HG02623 (cell line): ENCODE measurements around the gene PLAAT5.
A peak's percentile ranks its signal among the peaks of the same experiment; 100 is the strongest.
"Not testable (repeated sequence)": the region's sequence is repeated elsewhere in the genome, so short reads cannot be mapped to it uniquely, and the experiment has no call there.

Source experiments
- ATAC-seq: cut with Tn5 transposase; IDR thresholded peaks from one replicate; pipeline ENCODE4 v1.9.1; 2021; ENCODE audit warnings: moderate library complexity; ENCODE audit not compliant: unreplicated experiment

The PLAAT5 gene

GRCh38 chr11:63490551-63491239 is at the start of gene PLAAT5:
PLAAT5 (minus strand) TSS chr11:63491167; CDS start chr11:63491034, 133 bp downstream.
- ATAC-seq = no peak

GRCh38 chr11:63537293-63538101 is 46.5 kb upstream of the PLAAT5 start:
- ATAC-seq = no peak

- ATAC-seq = no peak
Measured at GRCh38 chr11:63536669-63537292, 45.8 kb upstream of the PLAAT5 start, which contains the start of gene PLAAT4. PLAAT4 (plus strand) TSS chr11:63536808; CDS start chr11:63536869, 61 bp downstream.

GRCh38 chr11:63535734-63536133 is 44.8 kb upstream of the PLAAT5 start:
- ATAC-seq = no peak

GRCh38 chr11:63534895-63535461 is 44.0 kb upstream of the PLAAT5 start:
- ATAC-seq = no peak

GRCh38 chr11:63534076-63534475 is 43.1 kb upstream of the PLAAT5 start:
- ATAC-seq = no peak

- no peak for ATAC-seq
Measured at GRCh38 chr11:63532799-63533475, 42.0 kb upstream of the PLAAT5 start.

- no peak for ATAC-seq
Measured at GRCh38 chr11:63532117-63532516, 41.1 kb upstream of the PLAAT5 start.

GRCh38 chr11:63531074-63531792 is 40.3 kb upstream of the PLAAT5 start:
- peak; percentile 62 for ATAC-seq

GRCh38 chr11:63530021-63530420 is 39.1 kb upstream of the PLAAT5 start:
- ATAC-seq = no peak

- not testable (repeated sequence) for ATAC-seq
Measured at GRCh38 chr11:63529373-63529772, 38.4 kb upstream of the PLAAT5 start.

GRCh38 chr11:63528729-63529278 is 37.8 kb upstream of the PLAAT5 start:
- ATAC-seq = not testable (repeated sequence)

- not testable (repeated sequence) for ATAC-seq
Measured at GRCh38 chr11:63528156-63528555, 37.2 kb upstream of the PLAAT5 start.

GRCh38 chr11:63527667-63528066 is 36.7 kb upstream of the PLAAT5 start:
- ATAC-seq = no peak

GRCh38 chr11:63523151-63523550 is 32.2 kb upstream of the PLAAT5 start:
- ATAC-seq = no peak

GRCh38 chr11:63521896-63522295 is 30.9 kb upstream of the PLAAT5 start:
- no peak for ATAC-seq

- no peak for ATAC-seq
Measured at GRCh38 chr11:63520606-63521170, 29.7 kb upstream of the PLAAT5 start.

- no peak for ATAC-seq
Measured at GRCh38 chr11:63518548-63518947, 27.6 kb upstream of the PLAAT5 start.

GRCh38 chr11:63517156-63517555 is 26.2 kb upstream of the PLAAT5 start:
- no peak for ATAC-seq
